OCI-LY1 (cell line): ENCODE measurements around the gene SAMD5.

Experiments
- H2AFZ ChIP-seq: fragments of 200-600 bp; sonication (generic), shearing (Covaris generic); 2 replicates; pipeline ENCODE4 v1.6.0; 2014; ENCODE audit warnings: antibody characterized with exemption, mild to moderate bottlenecking, low read length
- H3F3A ChIP-seq: fragments of 200-600 bp; sonication (generic), shearing (Covaris generic); 2 replicates; pipeline ENCODE4 v1.6.0; 2014; ENCODE audit warnings: mild to moderate bottlenecking, antibody characterized with exemption, low read length, moderate library complexity; ENCODE audit not compliant: insufficient read depth
- H3K27ac ChIP-seq: fragments of 200-600 bp; sonication (generic); 2 replicates; pipeline ENCODE4 v1.5.1; 2014; ENCODE audit warnings: low read length, mixed run types, mild to moderate bottlenecking, low read depth; ENCODE audit not compliant: poor library complexity, severe bottlenecking
- H3K27me3 ChIP-seq: fragments of 200-600 bp; sonication (generic); 2 replicates; pipeline ENCODE4 v1.6.0; 2014; ENCODE audit warnings: antibody characterized with exemption, mild to moderate bottlenecking, low read length, moderate library complexity; ENCODE audit not compliant: insufficient read depth
- H3K36me3 ChIP-seq: fragments of 200-600 bp; sonication (generic); 2 replicates; pipeline ENCODE4 v1.6.1; 2014; ENCODE audit warnings: mild to moderate bottlenecking, antibody characterized with exemption, low read length, moderate library complexity, mixed read lengths; ENCODE audit not compliant: insufficient read depth
- H3K4me1 ChIP-seq: fragments of 200-600 bp; sonication (generic); 2 replicates; pipeline ENCODE4 v1.5.1; 2014; ENCODE audit warnings: mild to moderate bottlenecking, low read length, moderate library complexity; ENCODE audit not compliant: insufficient read depth, severe bottlenecking
- H3K4me2 ChIP-seq: fragments of 200-600 bp; sonication (generic), shearing (Covaris generic); 2 replicates; pipeline ENCODE4 v1.6.1; 2014; ENCODE audit warnings: low read length
- H3K4me3 ChIP-seq: fragments of 200-600 bp; sonication (generic); 2 replicates; pipeline ENCODE4 v1.5.1; 2014; ENCODE audit warnings: low read length, low read depth, mild to moderate bottlenecking, mixed read lengths; ENCODE audit not compliant: poor library complexity, severe bottlenecking
- H3K79me2 ChIP-seq: fragments of 200-600 bp; shearing (Covaris generic); 2 replicates; pipeline ENCODE4 v1.6.1; 2016; ENCODE audit warnings: mixed run types, low read length, mixed read lengths; ENCODE audit not compliant: insufficient read depth
- H3K9ac ChIP-seq: fragments of 200-600 bp; sonication (generic), shearing (Covaris generic); 2 replicates; pipeline ENCODE4 v1.6.1; 2014; ENCODE audit warnings: mild to moderate bottlenecking, low read length, mixed read lengths
- H3K9me2 ChIP-seq: fragments of 200-600 bp; sonication (generic), shearing (Covaris generic); 2 replicates; pipeline ENCODE4 v1.6.1; 2014; ENCODE audit warnings: low read depth, mild to moderate bottlenecking, low read length, mixed read lengths
- H3K9me3 ChIP-seq: fragments of 200-600 bp; shearing (Covaris generic); 2 replicates; pipeline ENCODE4 v1.6.1; 2014; ENCODE audit warnings: low read length, mixed read lengths
- H4K20me1 ChIP-seq: fragments of 200-600 bp; sonication (generic), shearing (Covaris generic); 2 replicates; pipeline ENCODE4 v1.6.0; 2016; ENCODE audit warnings: mild to moderate bottlenecking, low read length; ENCODE audit not compliant: insufficient read depth
- CTCF ChIP-seq: fragments of 200-600 bp; sonication (generic), shearing (Covaris generic); IDR thresholded peaks from 2 replicates; pipeline ENCODE4 v1.5.1; 2017; ENCODE audit warnings: mild to moderate bottlenecking, antibody characterized with exemption, low read length, moderate library complexity, mixed read lengths
- EZH2 ChIP-seq: fragments of 200-600 bp; sonication (generic), shearing (Covaris generic); IDR thresholded peaks from 2 replicates; pipeline ENCODE4 v1.8.0; 2017; ENCODE audit warnings: borderline replicate concordance, mixed run types, mild to moderate bottlenecking, antibody characterized with exemption, low read length, moderate library complexity, mixed read lengths

SAMD5 gene

GRCh38 chr6:147564556-147564955, 56.1 kb downstream of the SAMD5 start:
- Histone ChIP-seq H3K4me1 (no peaks in the 10 kb centered on the region), H3K27me3 (no peaks in the 10 kb centered on the region), H3K4me2 (no peak overlapping the region), H3K4me3 (no peak overlapping the region), H3K79me2 (no peaks in the 10 kb centered on the region), H4K20me1 (no peaks in the 10 kb centered on the region), H3K27ac (no peak overlapping the region), H3F3A (no peaks in the 10 kb centered on the region), H2AFZ (no peak overlapping the region), H3K9ac (no peak overlapping the region), H3K36me3 (no peaks in the 10 kb centered on the region), H3K9me3 (no peaks in the 10 kb centered on the region), H3K9me2 (no peaks in the 10 kb centered on the region)
- TF ChIP-seq CTCF: no peak
- no peak for TF ChIP-seq EZH2

- Histone ChIP-seq H3K27ac (no peak overlapping the region), H4K20me1 (no peaks in the 10 kb centered on the region)
Measured at GRCh38 chr6:147566244-147566898, 57.9 kb downstream of the SAMD5 start.

GRCh38 chr6:147567141-147567805, 58.8 kb downstream of the SAMD5 start:
- Histone ChIP-seq H3K9ac (no peak overlapping the region), H3K4me1 (no peaks in the 10 kb centered on the region), H4K20me1 (no peaks in the 10 kb centered on the region), H2AFZ (no peak overlapping the region), H3K27ac (no peak overlapping the region), H3K4me2 (no peak overlapping the region), H3K9me2 (no peaks in the 10 kb centered on the region), H3F3A (no peaks in the 10 kb centered on the region), H3K79me2 (no peaks in the 10 kb centered on the region), H3K9me3 (no peaks in the 10 kb centered on the region), H3K4me3 (no peak overlapping the region), H3K27me3 (no peaks in the 10 kb centered on the region), H3K36me3 (no peaks in the 10 kb centered on the region)
- no peak for TF ChIP-seq EZH2
- no peak for TF ChIP-seq CTCF

More at GRCh38 chr6:147566244-147566898, 57.9 kb downstream of the SAMD5 start:
- H3K27me3 ChIP-seq: no peaks in the 10 kb centered on the region
- no peaks in the 10 kb centered on the region for H3K79me2 ChIP-seq
- no peak overlapping the region for H3K4me2 ChIP-seq
- no peaks in the 10 kb centered on the region for H3K9me3 ChIP-seq
- no peak for TF ChIP-seq EZH2
- TF ChIP-seq CTCF: no peak
- no peak overlapping the region for H3K9ac ChIP-seq
- H2AFZ ChIP-seq: no peak overlapping the region
- H3K4me3 ChIP-seq: no peak overlapping the region
- H3K4me1 ChIP-seq: no peaks in the 10 kb centered on the region
- H3F3A ChIP-seq: no peaks in the 10 kb centered on the region
- no peaks in the 10 kb centered on the region for H3K36me3 ChIP-seq
- no peaks in the 10 kb centered on the region for H3K9me2 ChIP-seq
